Right ventricle myocardium inferior (tissue), 1 donor: Measurements from ENCODE around the gene RAB11B. TPM values are rescaled to one million over a fixed set of nuclear protein-coding genes. Genes with fewer than 3 reads are reported as not detected.
A peak's percentile ranks its signal among the peaks of the same experiment; 100 is the strongest.
"Not testable (repeated sequence)": the region's sequence is repeated elsewhere in the genome, so short reads cannot be mapped to it uniquely, and the experiment has no call there.

ENCODE experiments used
- ATAC-seq: fragments of 200-7000 bp; cut with Tn5 transposase; one replicate; pipeline ENCODE4 v1.9.1; 2020; ENCODE audit warnings: mild to moderate bottlenecking, moderate library complexity
- DNase-seq: peaks from one replicate; pipeline ENCODE4 v3.0.0; 2021; ENCODE audit errors: missing footprints
- intact Hi-C: fragments of 100-400 bp; cut with DNase I; formaldehyde crosslinking; loops from one replicate; pipeline ENCODE4 v1.11.0; 2022
- total RNA-seq: library from RNA; stranded (reverse); fragmentation: NEBNext Ultra II Directional; extraction: Animal tissue kit (Norgen Biotek cat#: 25700); gene quantifications from one replicate; pipeline ENCODE4 v1.2.1, GENCODE V29; 2021
- donor health status: DM: no; HTN: yes; CAD: no; lungs with severe emphysema.

RAB11B gene
- total RNA-seq, 1 donor from 2014 or later = 144 TPM

GRCh38 chr19:8412783-8413628 lies 22.8 kb downstream of the RAB11B start, which contains the start of gene MARCHF2:
TSS of gene MARCHF2 (plus strand) at chr19:8413305. CDS start at chr19:8421841, 8,536 bp downstream.
- intact Hi-C loops = loop anchor here (1.0 to 2.0 kb wide), 2 partner anchors 31 to 100 kb away; partner anchors contain the start of gene HNRNPM
- peak; percentile 100 for ATAC-seq
- peak; percentile 98 for DNase-seq

GRCh38 chr19:8413629-8413995 lies 23.5 kb downstream of the RAB11B start:
- intact Hi-C loops = loop anchor here (1.0 to 2.0 kb wide), 2 partner anchors 31 to 99 kb away; partner anchors contain the start of gene HNRNPM
- DNase-seq (no peak), ATAC-seq (no peak)

GRCh38 chr19:8416796-8417195 lies 26.6 kb downstream of the RAB11B start:
- ATAC-seq = no peak
- DNase-seq = no peak
- intact Hi-C loops = no loop called here

GRCh38 chr19:8421484-8422461 lies 31.6 kb downstream of the RAB11B start:
- no peak for ATAC-seq
- intact Hi-C loops = no loop called here

GRCh38 chr19:8423817-8424223 lies 33.7 kb downstream of the RAB11B start:
- intact Hi-C loops = no loop called here
- ATAC-seq (peak; percentile 98), DNase-seq (peak; percentile 95)

More at GRCh38 chr19:8421484-8422461, 31.6 kb downstream of the RAB11B start:
- no peak for DNase-seq

GRCh38 chr19:8425331-8425730 lies 35.2 kb downstream of the RAB11B start:
- DNase-seq, intact Hi-C loops, ATAC-seq: not testable (repeated sequence)

GRCh38 chr19:8426283-8426682 lies 36.1 kb downstream of the RAB11B start:
- no peak for DNase-seq
- intact Hi-C loops = no loop called here
- ATAC-seq = no peak

GRCh38 chr19:8429044-8429443 lies 38.9 kb downstream of the RAB11B start:
- no peak for ATAC-seq
- intact Hi-C loops = no loop called here
- DNase-seq = no peak

GRCh38 chr19:8429826-8430225 lies 39.7 kb downstream of the RAB11B start:
- ATAC-seq = no peak
- intact Hi-C loops = no loop called here
- no peak for DNase-seq

GRCh38 chr19:8430650-8431049 lies 40.5 kb downstream of the RAB11B start:
- ATAC-seq (no peak), DNase-seq (no peak)
- intact Hi-C loops = no loop called here

- intact Hi-C loops = no loop called here
- ATAC-seq (no peak), DNase-seq (no peak)
Measured at GRCh38 chr19:8438236-8438635, 48.1 kb downstream of the RAB11B start.

GRCh38 chr19:8441725-8442544 lies 51.8 kb downstream of the RAB11B start:
- ATAC-seq = no peak
- DNase-seq = no peak
- intact Hi-C loops = no loop called here

GRCh38 chr19:8444140-8444676 lies 54.0 kb downstream of the RAB11B start:
- intact Hi-C loops = loop anchor here (1.0 kb wide), 2 partner anchors 31 to 54 kb away; partner anchors contain the start of genes MARCHF2 and RAB11B
- not testable (repeated sequence) for ATAC-seq, DNase-seq

GRCh38 chr19:8444677-8445487 lies 54.7 kb downstream of the RAB11B start, which contains the start of gene HNRNPM:
TSS of gene HNRNPM (plus strand) at chr19:8444975. CDS start at chr19:8444999, 24 bp downstream.
- peak; percentile 100 for DNase-seq
- peak; percentile 99 for ATAC-seq
- intact Hi-C loops = loop anchor here (1.0 to 5.0 kb wide), 3 partner anchors 32 to 613 kb away; partner anchors contain the start of genes EVI5L, MARCHF2 and RAB11B

- intact Hi-C loops = loop anchor here (5.0 kb wide), 1 partner anchor 613 kb away; the partner anchor contains the start of gene EVI5L
- DNase-seq (peak; percentile 78), ATAC-seq (peak; percentile 63)
Measured at GRCh38 chr19:8445488-8446001, 55.4 kb downstream of the RAB11B start.

- DNase-seq = no peak
- intact Hi-C loops = loop anchor here (5.0 kb wide), 1 partner anchor 614 kb away; the partner anchor contains the start of gene EVI5L
- no peak for ATAC-seq
Measured at GRCh38 chr19:8446061-8446709, 56.0 kb downstream of the RAB11B start.
